ENCODE data around the gene ADORA2A.

ADORA2A gene

DNA sequence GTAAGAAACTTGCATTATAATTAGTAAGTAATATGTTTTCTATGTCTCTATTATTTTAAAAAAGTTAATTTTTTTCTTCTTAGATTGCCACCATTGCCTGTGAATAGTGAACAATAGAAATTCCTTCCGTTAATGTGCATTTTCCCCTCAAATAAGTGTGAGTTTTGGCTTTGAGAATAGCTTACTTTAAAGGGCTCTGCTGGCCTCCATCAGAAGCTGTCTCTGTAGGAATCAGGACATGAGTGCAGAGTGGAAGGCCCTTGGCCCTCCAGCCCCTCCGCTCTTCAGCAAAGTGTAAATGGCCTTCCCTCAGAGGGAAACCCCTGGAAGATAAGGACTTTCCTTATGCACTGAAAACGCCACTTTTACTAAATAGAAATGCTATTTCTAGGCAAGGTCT lies 24.1 kb upstream of the ADORA2A start:
- DNase-seq (ENCODE audit: low read depth) = no peak

DNA sequence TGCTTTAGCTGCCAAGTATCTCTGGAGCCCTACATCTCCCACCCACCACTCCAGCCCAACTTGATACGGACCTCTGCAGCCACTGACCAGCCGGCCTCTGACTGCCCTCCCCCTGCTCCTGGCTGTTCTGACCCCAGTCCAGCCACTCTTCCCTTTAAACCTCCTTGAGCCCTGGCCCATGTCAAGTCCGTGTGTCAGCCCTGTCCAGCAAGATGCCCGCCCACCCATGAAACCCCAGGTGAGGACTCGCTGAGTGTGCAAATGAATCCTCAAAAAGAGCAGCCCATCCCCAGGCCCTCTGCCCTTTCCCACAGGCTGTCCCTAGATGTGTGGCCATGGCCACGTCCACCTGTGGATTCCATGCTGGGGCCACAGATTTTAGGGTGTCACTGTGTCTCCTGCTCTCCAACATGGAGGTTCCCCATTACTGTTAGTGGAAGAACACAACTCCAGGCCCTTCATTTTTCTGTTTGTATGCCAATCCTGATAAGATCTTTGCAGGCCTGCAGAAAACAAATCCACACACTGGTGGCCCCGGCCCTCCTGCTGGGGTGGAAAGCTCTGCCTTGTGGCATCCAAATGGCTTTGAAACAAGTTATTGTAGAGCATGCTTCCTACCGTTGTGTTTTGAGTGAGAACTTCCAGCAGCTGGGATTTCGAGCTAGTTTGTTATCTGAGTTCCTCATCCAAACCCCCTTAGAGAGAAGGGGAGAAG lies 22.7 kb upstream of the ADORA2A start:
- DNase-seq (ENCODE audit: low read depth) = no peak

DNA sequence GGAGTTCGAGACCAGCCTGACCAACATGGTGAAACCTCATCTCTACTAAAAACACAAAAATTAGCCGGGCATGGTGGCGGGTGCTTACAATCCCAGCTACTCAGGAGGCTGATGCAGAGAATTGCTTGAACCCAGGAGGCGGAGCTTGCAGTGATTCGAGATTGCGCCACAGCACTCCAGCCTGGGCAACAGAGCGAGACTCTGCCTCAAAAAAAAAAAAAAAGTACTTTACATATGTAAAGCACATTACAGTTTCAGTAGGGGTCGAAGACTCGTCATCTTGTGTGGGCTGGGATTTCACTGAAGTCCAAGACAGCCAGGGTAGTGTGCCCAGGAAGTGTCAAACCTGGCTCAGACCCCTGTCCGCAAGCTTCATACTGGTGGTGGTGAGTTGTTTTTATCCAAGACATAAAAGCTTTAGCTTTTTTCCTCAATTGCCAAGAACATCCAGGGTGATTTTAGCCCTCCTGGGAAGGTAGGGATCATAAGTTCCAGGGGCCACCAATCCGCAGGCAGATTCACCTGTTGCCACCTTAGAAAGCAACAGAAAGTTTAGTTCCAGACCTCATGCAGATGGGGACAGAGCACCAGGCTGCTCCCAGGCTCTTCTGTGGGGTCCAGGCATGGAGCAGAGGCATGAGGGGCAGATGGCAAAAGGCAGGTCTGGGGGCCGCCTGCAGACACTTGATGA lies 21.6 kb upstream of the ADORA2A start:
- DNase-seq (ENCODE audit: low read depth) = no peak

DNA sequence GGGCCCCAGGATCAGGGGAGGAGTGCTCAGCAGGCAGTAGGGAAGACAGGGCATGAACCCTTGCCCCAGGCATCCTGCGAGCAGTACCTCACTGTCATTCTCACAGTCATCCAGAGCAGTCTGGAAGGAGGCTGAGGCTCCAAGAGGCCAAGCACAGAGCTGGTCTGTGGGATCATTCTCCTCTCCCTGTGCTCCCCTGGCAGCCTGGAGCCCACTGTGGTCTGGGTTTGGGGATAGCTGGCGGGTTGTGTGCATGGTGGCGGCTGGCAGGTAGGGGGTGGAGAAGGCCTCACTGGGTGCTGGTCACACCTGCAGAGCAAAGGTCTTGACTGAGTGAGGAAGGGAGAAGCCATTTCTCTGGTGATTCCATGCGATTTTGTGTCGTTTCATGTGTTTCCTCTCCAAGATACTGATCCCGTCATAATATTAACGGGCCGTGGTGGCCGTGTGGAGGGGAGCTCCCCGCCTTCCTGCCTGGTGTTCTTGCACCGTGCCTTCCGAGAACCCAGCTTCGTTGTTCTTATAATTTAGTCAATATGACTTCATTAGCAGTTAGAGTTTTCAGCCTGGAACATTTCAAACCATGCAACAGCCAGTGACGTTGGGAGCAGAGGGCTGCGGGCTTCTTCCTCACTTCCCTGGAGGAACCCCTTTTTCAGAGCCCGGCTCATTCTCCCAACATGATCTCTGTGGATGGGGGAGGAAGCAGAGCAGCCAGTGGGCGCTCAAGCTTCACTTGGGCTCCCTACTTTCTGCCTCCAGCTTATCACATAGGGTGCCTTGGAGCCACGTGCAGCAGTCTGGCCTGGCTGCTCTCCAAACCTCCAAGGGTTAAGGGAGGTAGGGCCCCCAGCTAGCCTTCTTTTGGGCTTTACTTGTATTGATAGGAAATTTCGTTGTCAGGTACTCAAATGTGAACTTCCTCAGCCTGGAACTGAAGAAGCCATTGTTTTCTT lies 20.8 kb upstream of the ADORA2A start:
- DNase-seq (ENCODE audit: low read depth) = no peak

DNA sequence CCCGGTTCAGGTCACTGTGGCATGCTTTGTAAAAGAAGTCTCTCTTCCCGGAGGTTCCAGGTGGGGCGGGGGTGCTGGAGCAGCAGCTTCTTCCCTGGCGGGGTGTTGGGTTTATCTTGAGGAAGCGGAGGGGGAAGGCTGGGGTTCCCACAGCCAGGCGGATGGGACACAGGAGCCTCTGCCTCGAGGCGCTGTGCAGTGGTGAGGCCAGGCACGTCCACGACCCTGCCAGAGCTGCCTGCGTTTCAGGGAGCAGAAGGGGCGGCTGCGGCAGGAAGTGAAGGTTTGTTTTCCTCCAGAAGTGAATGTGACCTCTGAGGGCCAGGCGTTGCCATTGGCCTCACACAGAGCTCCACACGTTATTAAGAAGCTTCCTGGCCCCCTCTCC lies 20.1 kb upstream of the ADORA2A start:
- no peak for DNase-seq (ENCODE audit: low read depth)

DNA sequence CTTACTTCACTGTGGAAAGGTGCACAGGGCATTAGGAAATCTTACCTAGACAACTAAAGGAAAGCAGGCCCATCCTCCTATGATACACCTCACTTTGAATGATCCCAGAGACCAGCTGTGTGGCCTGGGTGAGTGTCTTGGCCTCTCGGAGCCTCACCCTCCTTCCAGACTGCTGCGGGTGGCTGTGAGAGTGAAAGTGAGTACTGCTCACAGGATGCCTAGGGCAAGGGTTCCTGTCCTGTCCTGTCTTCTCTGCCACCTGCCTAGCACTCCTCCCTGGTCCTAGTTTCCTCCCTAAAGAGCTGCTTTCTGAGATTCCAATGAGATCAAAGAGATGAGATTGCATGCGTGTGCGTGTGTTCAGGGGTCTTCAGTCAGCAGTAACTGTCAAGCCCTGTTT lies 19.5 kb upstream of the ADORA2A start:
- DNase-seq (ENCODE audit: low read depth) = no peak

DNA sequence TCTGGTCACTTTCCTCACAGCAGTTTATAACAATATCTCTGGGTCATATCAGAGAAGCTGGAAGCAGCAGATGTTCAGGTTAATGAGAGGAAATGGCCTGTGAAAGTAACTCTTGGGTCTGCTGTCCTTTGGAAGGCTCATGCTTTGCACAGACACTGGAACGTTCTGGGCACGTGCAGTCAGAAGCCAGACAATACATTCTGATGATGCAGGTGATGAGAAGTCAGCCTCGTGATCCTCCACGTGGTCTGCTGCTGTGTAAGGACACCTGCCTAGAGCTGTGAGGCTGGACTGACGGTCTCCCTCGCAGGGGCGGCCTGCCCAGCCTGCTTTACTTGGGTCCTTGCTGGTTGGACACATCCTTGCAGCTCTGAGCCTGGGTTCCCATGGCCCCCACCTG lies 18.8 kb upstream of the ADORA2A start:
- DNase-seq (ENCODE audit: low read depth) = no peak

DNA sequence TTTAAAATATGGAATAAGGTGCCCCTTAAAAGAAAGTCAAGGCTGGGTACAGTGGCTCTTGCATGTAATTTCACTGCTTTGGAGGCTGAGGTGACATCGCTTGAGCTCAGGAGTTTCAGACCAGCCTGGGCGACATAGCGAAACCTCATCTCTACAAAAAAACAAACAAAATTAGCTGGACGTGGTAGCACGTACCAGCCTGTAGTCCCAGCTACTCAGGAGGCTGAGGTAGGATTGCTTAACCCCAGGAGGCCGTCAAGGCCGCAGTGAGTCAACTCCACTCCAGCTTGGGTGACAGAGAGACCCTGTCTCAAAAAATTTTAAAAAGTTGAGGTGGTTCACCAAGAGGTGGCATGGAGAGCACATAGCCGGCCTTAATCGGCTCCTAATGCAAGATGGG lies 17.7 kb upstream of the ADORA2A start:
- no peak for DNase-seq (ENCODE audit: low read depth)

DNA sequence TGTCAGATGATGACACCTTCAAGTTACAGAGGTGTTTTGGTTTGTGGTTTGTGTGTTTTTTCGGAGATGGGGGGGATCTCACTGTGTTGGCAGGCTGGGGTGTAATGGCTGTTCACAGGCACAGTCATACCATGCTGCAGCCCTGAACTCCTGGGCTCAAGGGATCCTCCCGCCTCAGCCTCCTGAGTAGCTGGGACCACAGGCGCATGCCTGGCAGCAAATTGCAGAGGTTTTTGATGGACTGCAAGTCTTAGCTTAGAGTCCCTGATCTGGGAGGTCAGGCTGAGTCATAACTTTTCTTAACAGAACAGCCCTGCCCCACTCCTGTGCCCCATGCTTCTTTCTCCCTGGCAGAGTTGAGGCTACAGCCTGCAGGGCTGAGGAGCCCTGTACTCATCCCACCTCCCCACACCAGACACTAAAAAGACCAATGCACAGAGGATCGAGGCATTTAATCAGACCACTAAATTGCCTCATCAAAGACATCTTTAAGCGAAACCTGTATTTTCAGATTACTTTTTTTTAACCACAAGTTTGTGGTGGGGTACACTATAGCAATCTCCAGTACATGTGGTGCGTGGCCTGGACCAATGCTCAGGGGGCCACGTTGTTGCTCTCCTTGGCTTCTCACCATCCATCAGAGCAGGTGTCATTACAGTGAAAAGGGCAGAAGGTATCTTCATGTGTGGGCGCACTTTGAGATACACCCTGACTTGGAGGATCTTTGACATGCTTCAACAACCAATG lies 17.1 kb upstream of the ADORA2A start:
- DNase-seq (ENCODE audit: low read depth) = no peak

DNA sequence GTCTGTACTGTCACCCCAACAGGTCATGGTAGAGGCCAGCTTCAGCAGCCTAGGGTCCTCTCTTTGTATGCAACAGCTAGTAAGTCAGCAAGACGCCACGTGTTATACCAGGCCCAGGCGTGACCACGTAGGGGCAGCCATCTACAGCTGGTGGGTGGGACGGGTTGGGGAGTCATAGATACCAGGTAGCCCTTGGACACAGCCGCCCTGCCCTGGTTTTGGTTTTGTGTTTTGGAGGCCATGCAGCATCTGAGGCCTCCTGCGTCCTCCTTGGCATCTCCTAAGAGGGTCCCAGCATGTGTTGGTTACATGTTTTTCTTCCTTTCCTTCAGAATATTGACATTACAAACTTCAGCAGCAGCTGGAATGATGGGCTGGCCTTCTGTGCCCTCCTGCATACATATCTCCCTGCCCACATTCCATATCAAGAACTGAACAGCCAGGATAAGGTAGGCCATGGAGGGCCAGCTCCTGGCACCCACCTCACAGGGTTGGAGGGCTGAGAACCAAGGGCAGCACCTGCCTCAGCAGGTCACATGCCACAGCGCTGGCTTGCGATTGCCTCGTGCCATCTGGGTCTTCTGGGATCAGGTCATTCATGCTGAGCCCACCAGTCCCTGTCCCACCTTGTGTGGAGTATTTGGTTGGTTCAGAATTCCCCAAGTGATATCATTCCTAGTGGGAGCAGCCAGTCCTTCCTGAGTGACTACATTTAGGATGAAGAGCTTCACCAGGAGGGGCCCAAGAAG lies 16.0 kb upstream of the ADORA2A start:
- no peak for DNase-seq (ENCODE audit: low read depth)

DNA sequence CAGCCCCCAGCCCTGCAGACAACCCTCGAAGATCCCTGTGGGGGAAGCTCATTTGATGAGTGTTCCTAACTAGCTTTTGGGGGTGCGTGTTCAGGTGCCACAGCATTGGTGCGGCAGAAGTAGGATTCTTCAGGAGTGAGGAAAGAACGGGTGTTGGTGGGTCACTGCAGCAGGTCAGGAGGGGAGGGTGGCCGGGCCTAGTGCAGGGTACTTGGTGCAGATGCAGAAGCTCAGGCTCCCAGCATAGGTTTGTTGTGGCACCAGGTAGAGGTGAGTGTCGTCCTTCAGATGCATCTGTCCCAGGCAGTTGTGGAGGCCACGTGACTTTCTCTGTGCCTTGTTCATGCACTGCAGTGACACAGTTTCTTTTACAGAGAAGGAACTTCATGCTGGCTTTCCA lies 15.1 kb upstream of the ADORA2A start:
- no peak for DNase-seq (ENCODE audit: low read depth)

DNA sequence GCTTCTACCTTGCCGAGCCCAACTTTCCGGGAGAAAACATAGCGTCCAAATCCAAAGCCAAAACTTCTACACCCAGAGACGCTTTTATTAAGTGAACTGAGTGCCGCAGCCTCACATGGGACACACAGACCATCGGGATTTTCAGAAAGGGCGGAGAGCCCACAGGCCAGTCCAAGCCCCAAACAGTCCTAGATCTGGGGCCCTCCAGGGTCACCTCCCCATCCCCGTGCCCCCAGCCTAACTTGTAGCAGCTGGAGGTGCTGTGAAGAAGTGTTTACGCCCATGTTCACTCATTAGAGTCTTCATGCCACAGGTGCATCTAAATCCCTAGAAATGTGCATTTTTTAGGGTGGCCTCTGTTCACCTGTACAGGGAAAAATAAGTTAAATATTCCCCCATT lies 14.1 kb upstream of the ADORA2A start:
- DNase-seq (ENCODE audit: low read depth) = no peak

DNA sequence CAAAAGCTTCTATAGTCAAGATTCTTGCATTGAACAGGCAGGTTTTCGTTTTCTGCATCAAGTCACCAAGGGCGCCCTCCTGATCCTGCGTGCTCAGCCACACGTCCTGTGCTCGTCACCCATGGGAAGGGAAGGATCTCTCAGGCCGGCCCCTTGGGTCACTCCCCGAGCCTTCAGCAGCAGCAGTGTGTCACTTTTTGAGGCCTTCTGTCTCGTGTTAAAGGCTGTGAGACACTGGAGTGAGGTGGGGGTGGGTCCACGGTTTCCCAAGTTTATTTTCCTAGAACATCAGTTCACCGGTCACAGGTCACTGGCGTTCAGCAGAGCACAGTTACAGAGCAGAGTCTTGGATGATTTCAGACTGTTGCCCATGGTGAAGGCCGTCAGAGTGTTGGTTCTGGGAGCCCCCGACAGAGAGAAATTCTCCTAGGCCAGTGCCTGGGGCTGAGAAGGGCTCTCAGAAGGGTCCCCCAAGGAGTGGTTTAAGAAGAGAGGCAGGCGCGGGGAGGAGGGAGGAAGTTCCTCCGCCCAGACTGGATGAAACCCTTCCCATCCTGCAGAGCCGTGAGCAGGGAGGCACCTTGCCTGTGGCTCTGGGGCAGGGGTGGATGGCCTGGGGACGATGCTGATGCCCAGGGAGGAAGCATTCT lies 13.5 kb upstream of the ADORA2A start:
- no peak for DNase-seq (ENCODE audit: low read depth)

DNA sequence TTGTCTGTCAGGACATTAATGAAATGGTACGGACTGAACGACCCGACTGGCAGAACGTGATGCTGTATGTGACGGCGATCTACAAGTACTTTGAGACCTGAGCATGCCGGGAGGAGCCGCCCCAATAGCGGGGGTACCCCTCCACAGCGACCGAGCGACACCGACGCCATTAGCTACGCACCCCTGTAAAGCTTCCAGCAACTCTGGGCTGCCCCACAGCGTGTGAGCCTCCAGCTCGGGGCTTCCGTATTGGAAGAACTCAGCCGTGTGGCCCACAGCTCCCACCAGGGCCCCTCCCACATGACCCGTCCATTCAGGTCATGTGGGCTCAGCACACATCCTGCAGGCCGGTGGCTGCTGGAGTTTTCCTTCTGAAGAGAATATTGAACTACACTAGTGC lies 12.9 kb upstream of the ADORA2A start:
- no peak for DNase-seq (ENCODE audit: low read depth)

DNA sequence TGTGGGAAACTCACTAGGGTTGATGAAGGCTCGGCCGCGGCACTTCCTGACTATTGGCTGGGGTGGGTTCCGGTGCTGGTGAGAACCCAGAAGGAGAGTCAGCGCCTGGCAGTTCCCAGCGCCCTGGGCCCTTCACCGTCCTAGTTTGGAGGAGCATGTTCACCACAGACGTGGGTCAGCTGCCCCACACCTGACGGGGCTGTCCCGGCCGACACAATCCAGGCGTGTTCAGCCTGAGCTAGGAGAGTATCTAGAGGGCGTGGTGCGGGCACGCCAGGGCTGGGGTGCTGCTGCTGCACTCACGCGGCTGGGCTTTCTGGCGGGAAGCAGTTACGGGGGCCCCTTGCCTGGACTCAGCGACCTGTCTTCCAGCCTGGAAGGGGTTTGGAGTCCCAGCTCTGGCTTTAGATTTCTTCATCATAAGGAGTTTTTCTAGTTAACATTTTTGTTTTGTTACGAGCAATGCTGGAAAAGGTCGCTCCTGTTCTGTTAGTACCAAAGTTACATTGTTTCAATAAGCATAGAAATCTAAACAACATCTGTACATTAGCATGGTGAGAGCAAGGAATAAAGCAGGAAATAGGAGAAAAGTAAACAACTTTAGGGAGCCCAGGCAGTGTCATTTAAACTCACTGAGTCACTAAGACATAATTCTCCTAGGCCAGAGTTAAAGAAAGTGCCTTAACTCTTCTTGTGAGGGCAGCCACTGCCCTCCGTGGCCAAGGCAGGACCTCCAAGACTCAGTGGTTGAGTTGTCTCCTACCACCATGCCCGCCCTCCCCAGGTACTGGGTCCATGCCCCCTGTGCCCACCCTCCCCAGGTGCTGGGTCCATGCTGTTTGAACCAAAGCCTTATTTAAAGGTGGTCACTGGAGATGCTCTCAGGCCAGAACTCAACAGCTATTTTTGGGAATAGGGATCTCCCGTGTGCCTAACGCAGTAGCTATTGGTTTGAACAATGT lies 12.1 kb upstream of the ADORA2A start:
- DNase-seq (ENCODE audit: low read depth) = no peak

DNA sequence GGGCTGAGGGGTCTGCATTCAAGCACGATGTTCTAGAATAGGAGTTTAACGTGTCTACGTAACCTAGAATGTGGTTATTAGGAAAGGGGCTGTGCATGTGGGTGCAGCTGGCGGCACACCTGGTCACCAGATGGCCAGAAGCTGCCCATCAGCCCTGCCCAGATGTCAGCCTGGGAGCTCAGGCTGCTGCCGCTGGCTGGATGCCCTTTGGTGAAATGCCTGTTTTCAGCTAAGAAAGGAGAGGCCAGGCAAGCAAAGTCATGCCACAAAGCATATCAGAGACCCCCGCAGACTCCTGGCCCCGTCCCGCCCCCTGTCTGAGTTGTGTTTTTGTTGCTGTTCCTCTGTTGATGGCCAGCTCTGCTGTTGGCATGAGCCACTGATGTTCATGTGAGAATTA lies 11.3 kb upstream of the ADORA2A start:
- no peak for DNase-seq (ENCODE audit: low read depth)

DNA sequence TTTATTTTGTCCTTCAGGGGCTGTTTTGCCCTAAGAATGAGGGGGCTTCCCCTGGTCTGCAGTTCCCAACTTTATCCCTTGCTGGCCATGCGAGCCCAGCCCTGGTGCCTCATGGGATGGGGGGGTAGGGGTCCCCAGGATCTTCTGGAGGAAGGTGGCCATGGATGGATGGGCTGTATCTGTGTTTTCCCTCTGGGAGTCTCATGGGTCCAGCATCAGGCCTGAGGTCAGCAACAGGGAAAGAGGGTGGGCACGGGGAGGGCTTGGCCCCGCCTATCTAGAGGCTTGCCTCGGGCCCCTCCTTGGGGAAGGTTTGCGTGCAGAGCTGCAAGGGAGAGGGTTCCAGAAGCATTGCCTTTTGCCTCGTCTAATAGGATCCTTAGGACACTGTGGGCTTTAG lies 10.8 kb upstream of the ADORA2A start:
- DNase-seq (ENCODE audit: low read depth) = no peak

DNA sequence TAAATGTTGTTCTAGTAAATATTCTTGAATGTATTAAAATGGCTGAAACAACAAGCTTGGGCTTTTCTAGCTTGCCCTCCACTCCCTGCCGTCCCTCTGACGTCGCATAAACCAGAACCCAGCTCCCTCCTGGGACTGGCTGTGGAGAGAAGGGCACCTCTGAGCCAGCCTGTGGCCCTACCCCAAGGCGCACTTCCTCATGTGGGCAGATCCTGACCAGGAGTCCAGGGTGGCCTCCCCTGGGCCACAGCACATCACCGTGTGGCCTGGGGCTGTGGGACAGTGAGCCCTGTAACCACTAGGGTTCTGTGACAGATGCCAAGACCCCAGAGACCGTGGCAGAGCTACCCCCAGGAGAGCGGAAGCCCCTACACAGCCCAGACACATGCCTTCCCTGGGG lies 10.2 kb upstream of the ADORA2A start:
- no peak for DNase-seq (ENCODE audit: low read depth)

DNA sequence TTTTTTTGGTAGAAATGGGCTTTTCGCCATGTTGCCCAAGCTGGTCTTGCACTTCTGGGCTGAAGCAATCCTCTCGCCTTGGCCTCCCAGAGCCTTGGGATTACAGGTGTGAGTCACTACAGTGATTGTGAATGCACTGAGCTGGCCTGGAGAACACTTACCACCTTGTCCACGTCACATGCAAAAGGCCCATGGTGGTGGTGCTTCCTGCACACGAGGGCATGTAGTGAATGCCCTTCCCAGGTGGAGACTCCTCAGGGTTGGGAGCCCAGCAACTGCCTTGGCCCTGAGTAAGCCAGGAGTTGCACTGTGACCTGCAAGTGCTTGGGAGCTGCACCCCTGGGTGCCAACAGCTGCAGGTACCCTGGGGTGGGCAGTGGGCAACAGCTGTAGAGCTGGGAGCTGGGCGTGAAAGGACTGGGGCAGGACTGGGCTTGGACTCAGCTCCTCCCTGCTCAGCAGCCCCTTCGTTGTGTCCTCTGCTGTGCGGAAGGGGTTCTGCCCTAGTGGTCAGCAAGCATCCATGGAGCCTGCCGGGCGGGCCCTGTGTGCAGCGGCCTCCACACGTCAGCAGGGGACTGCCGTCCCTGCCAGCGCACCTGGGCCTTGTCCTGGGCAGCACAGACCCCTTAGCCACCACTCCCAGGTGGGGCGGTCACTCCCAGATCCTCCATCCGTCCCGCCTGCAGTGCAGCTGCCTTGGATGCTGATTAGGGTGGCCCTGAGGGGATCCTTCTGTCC lies 9.3 kb upstream of the ADORA2A start:
- DNase-seq (ENCODE audit: low read depth) = no peak

Data from HS-27A (cell line).